ENCODE data around the gene DLG2.
"Not testable (repeated sequence)": the region's sequence is repeated elsewhere in the genome, so short reads cannot be mapped to it uniquely, and the experiment has no call there.

DLG2 gene

GRCh38 chr11:84847842-84848241 is 779.3 kb downstream of the DLG2 start:
- Histone ChIP-seq H3K4me2 (ENCODE audit: low read length) (no peak overlapping the region), H3K79me2 (ENCODE audit: insufficient read depth, low read length) (no peaks in the 10 kb centered on the region), H3K9me2 (ENCODE audit: low read depth, low read length) (no peaks in the 10 kb centered on the region), H3K36me3 (ENCODE audit: insufficient read depth, low read length) (no peaks in the 10 kb centered on the region), H3K27me3 (ENCODE audit: insufficient read depth, low read length) (no peaks in the 10 kb centered on the region), H3K9me3 (ENCODE audit: low read length) (no peaks in the 10 kb centered on the region), H2AFZ (ENCODE audit: low read length) (no peak overlapping the region), H4K20me1 (ENCODE audit: insufficient read depth, low read length) (no peaks in the 10 kb centered on the region), H3K4me1 (ENCODE audit: insufficient read depth, low read length, severe bottlenecking) (no peaks in the 10 kb centered on the region), H3K9ac (ENCODE audit: low read length) (no peak overlapping the region), H3F3A (ENCODE audit: insufficient read depth, low read length) (no peaks in the 10 kb centered on the region), H3K27ac (ENCODE audit: low read depth, low read length, poor library complexity, severe bottlenecking) (no peak overlapping the region), H3K4me3 (ENCODE audit: low read depth, low read length, poor library complexity, severe bottlenecking) (no peak overlapping the region)
- TF ChIP-seq EZH2 (IDR thresholded peaks at IDR 0.05; ENCODE audit: borderline replicate concordance, low read length) (no peak), CTCF (IDR thresholded peaks at IDR 0.05; ENCODE audit: low read length) (no peak)

- not testable (repeated sequence) for H3K4me3 ChIP-seq (ENCODE audit: low read depth, low read length, poor library complexity, severe bottlenecking); H3K27me3 ChIP-seq (ENCODE audit: insufficient read depth, low read length); H3K4me1 ChIP-seq (ENCODE audit: insufficient read depth, low read length, severe bottlenecking); H3F3A ChIP-seq (ENCODE audit: insufficient read depth, low read length); H2AFZ ChIP-seq (ENCODE audit: low read length); H3K36me3 ChIP-seq (ENCODE audit: insufficient read depth, low read length); H3K79me2 ChIP-seq (ENCODE audit: insufficient read depth, low read length); H3K4me2 ChIP-seq (ENCODE audit: low read length); H3K27ac ChIP-seq (ENCODE audit: low read depth, low read length, poor library complexity, severe bottlenecking); H3K9ac ChIP-seq (ENCODE audit: low read length); H4K20me1 ChIP-seq (ENCODE audit: insufficient read depth, low read length); H3K9me3 ChIP-seq (ENCODE audit: low read length); H3K9me2 ChIP-seq (ENCODE audit: low read depth, low read length)
Measured at GRCh38 chr11:84840201-84840600, 786.9 kb downstream of the DLG2 start.

GRCh38 chr11:84837402-84838069 is 789.6 kb downstream of the DLG2 start:
- no peaks in the 10 kb centered on the region for H3K9me3 ChIP-seq (ENCODE audit: low read length)

More at GRCh38 chr11:84837402-84838069, 789.6 kb downstream of the DLG2 start:
- H3K27ac ChIP-seq (ENCODE audit: low read depth, low read length, poor library complexity, severe bottlenecking), result no peak overlapping the region
- no peak overlapping the region for H3K4me2 ChIP-seq (ENCODE audit: low read length)
- no peaks in the 10 kb centered on the region for H3K27me3 ChIP-seq (ENCODE audit: insufficient read depth, low read length)
- no peaks in the 10 kb centered on the region for H3F3A ChIP-seq (ENCODE audit: insufficient read depth, low read length)
- no peaks in the 10 kb centered on the region for H4K20me1 ChIP-seq (ENCODE audit: insufficient read depth, low read length)
- no peaks in the 10 kb centered on the region for H3K9me2 ChIP-seq (ENCODE audit: low read depth, low read length)
- H3K36me3 ChIP-seq (ENCODE audit: insufficient read depth, low read length), result no peaks in the 10 kb centered on the region
- no peak overlapping the region for H2AFZ ChIP-seq (ENCODE audit: low read length)
- TF ChIP-seq CTCF (IDR thresholded peaks at IDR 0.05; ENCODE audit: low read length) (no peak), EZH2 (IDR thresholded peaks at IDR 0.05; ENCODE audit: borderline replicate concordance, low read length) (no peak)
- no peak overlapping the region for H3K4me3 ChIP-seq (ENCODE audit: low read depth, low read length, poor library complexity, severe bottlenecking)
- H3K9ac ChIP-seq (ENCODE audit: low read length), result no peak overlapping the region
- H3K4me1 ChIP-seq (ENCODE audit: insufficient read depth, low read length, severe bottlenecking), result peaks cover 17% of the 10 kb centered on the region
- no peaks in the 10 kb centered on the region for H3K79me2 ChIP-seq (ENCODE audit: insufficient read depth, low read length)

Measured in OCI-LY1 (cell line).